PC-3 (cell line): ENCODE measurements around the gene DPCD.

Experiments used
- CTCF ChIP-seq: fragments of 300-600 bp; sonication (generic); conservative IDR thresholded peaks from 2 replicates; pipeline ENCODE4 v1.5.1; 2017; ENCODE audit warnings: antibody characterized with exemption, low read depth, mild to moderate bottlenecking, low read length
- EZH2 ChIP-seq: fragments of 300-600 bp; sonication (generic); IDR thresholded peaks from one replicate; pipeline ENCODE4 v1.6.1; 2017; ENCODE audit warnings: antibody characterized with exemption, mild to moderate bottlenecking, low read length; ENCODE audit not compliant: unreplicated experiment
- EZH2phosphoT487 ChIP-seq: fragments of 300-600 bp; sonication (generic); IDR thresholded peaks from 2 replicates; pipeline ENCODE4 v1.6.1; 2018; ENCODE audit warnings: mild to moderate bottlenecking, antibody characterized with exemption, low read length, borderline replicate concordance

GRCh38 chr10:101644002-101644401 is 55.9 kb downstream of the DPCD start:
- TF ChIP-seq CTCF: no peak
- TF ChIP-seq EZH2: no peak
- TF ChIP-seq EZH2phosphoT487: no peak
